ENCODE measurements around the gene DCC. TPM values are rescaled to one million over a fixed set of nuclear protein-coding genes. Genes with fewer than 3 reads are reported as not detected.

The DCC gene
- total and polyA plus RNA-seq, 9 of the 15 experiments (the other 6 are each of a cell fraction or from before 2014, with no cell fraction given) = not detected

DNA sequence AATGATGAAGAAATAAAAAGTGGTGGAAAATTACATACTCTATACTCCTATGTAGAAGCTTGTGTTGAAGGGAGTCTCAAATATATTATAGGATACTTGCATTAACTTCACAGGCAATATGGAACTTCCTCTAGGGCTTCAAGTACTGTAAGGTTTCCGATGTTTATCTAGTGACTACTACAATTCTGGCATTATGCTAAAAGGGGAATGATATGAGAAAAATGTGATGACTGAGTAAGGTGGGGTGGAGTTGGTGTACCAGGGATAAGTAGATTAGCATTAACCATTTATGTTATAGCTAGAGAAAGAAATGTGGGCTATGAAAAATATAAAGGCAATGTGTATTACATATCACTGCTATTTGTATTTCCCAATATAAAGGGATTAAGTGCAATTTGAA, 229.5 kb downstream of the DCC start:
- TF ChIP-seq RBBP5 (IDR thresholded peaks at IDR 0.05; ENCODE audit: borderline replicate concordance, insufficient read depth, low read length, poor library complexity, severe bottlenecking) (no peak), ESRRB (CRISPR knock-in tag; IDR thresholded peaks at IDR 0.05; ENCODE audit: borderline replicate concordance) (no peak), ETV5 (CRISPR knock-in tag; IDR thresholded peaks at IDR 0.05; ENCODE audit: low read depth) (no peak), KLF10 (CRISPR knock-in tag; IDR thresholded peaks at IDR 0.05) (no peak), POLR2A (conservative IDR thresholded peaks at IDR 0.05) (no peak), KLF1 (tag; IDR thresholded peaks at IDR 0.05) (no peak), TCF3 (CRISPR knock-in tag; IDR thresholded peaks at IDR 0.05) (no peak), ILK (tag; IDR thresholded peaks at IDR 0.05; ENCODE audit: borderline replicate concordance, low read depth) (no peak)
- no peaks in the 10 kb centered on the region for H3K36me3 ChIP-seq (ENCODE audit: control insufficient read depth, insufficient read depth, low read length)
- H3K27ac ChIP-seq (ENCODE audit: extremely low read depth, low read depth, low read length) = no peak overlapping the region
- WGBS (ENCODE audit: insufficient coverage, low coverage, missing lambda C conversion rate) = 0% methylated on average over 1 of the region's 1 CpG
- no peaks in the 10 kb centered on the region for H3K9me1 ChIP-seq (ENCODE audit: control insufficient read depth, insufficient read depth, low read length)
- in situ Hi-C loops (cut with MboI) = no loop called here
- BruUV-seq (replicated peaks) = no TSS peak
- no peaks in the 10 kb centered on the region for H3K79me2 ChIP-seq (ENCODE audit: control insufficient read depth, insufficient read depth, low read length)
- no peak overlapping the region for H2AFZ ChIP-seq (ENCODE audit: low read depth, low read length)
- H3K27me3 ChIP-seq (ENCODE audit: control insufficient read depth in 2 of 2, insufficient read depth in 2 of 2, low read length in 2 of 2) = no peaks in the 10 kb centered on the region
- intact Hi-C loops (cut with micrococcal nuclease) = no loop called here
- H3K4me1 ChIP-seq (replicated peaks in 1 of 2; ENCODE audit: control insufficient read depth in 2 of 2, insufficient read depth in 2 of 2, low read length in 2 of 2) = no peaks in the 10 kb centered on the region
- no peak for DNase-seq (ENCODE audit: extremely low read depth in 1 of 4, low spot score in 3 of 4)
- CTCF ChIA-PET (ENCODE audit: low intra/inter-chr PET ratio) = no interaction called here
- no peaks in the 10 kb centered on the region for H3K9me3 ChIP-seq (replicated peaks; ENCODE audit: control insufficient read depth, insufficient read depth, low read depth, low read length)
- no peaks in the 10 kb centered on the region for H4K20me1 ChIP-seq (replicated peaks; ENCODE audit: control insufficient read depth, insufficient read depth, low read length)
- no peak overlapping the region for H3K4me3 ChIP-seq
- ATAC-seq = no peak
- POLR2A ChIA-PET = no interaction called here
- no peak for FAIRE-seq
- no peak overlapping the region for H3K4me2 ChIP-seq (ENCODE audit: insufficient read depth, low read length)
- H3K9ac ChIP-seq (ENCODE audit: insufficient read depth in 1 of 2, low read depth in 2 of 2, low read length in 2 of 2) = no peak overlapping the region

DNA sequence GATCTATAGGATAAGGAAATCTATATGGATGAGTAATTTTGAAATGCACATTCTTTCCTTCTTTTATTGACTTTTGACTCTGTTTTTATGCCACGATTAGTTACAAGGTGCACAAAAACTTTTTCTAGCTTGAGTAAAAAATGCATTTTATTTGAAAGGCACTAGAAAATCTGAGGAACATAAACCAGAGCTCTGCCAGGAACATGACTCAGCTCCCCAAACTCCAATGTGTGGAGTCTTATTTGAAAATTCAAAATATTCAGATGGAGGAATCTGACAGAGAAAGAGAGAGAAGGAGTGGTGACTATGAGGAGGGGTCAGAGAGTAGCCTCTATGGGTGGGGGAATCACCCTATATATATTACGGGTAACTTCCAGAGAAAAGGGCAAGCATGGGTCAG, 231.0 kb downstream of the DCC start:
- H3K9me1 ChIP-seq (ENCODE audit: control insufficient read depth, insufficient read depth, low read length) = no peaks in the 10 kb centered on the region
- in situ Hi-C loops (cut with MboI) (no loop called here), intact Hi-C loops (cut with micrococcal nuclease) (no loop called here)
- H3K27me3 ChIP-seq (ENCODE audit: control insufficient read depth in 2 of 2, insufficient read depth in 2 of 2, low read length in 2 of 2) = no peaks in the 10 kb centered on the region
- H3K79me2 ChIP-seq (ENCODE audit: control insufficient read depth, insufficient read depth, low read length) = no peaks in the 10 kb centered on the region
- no peak overlapping the region for H2AFZ ChIP-seq (ENCODE audit: low read depth, low read length)
- POLR2A ChIA-PET = no interaction called here
- no peak overlapping the region for H3K4me3 ChIP-seq
- H3K9ac ChIP-seq (ENCODE audit: insufficient read depth in 1 of 2, low read depth in 2 of 2, low read length in 2 of 2) = no peak overlapping the region
- no TSS peak for BruUV-seq (replicated peaks)
- no peak for DNase-seq (ENCODE audit: extremely low read depth in 1 of 4, low spot score in 3 of 4)
- no peak for FAIRE-seq
- no peaks in the 10 kb centered on the region for H3K9me3 ChIP-seq (replicated peaks; ENCODE audit: control insufficient read depth, insufficient read depth, low read depth, low read length)
- no peak overlapping the region for H3K27ac ChIP-seq (ENCODE audit: extremely low read depth, low read depth, low read length)
- H4K20me1 ChIP-seq (replicated peaks; ENCODE audit: control insufficient read depth, insufficient read depth, low read length) = no peaks in the 10 kb centered on the region
- CTCF ChIA-PET (ENCODE audit: low intra/inter-chr PET ratio) = no interaction called here
- no peaks in the 10 kb centered on the region for H3K36me3 ChIP-seq (ENCODE audit: control insufficient read depth, insufficient read depth, low read length)
- H3K4me2 ChIP-seq (ENCODE audit: insufficient read depth, low read length) = no peak overlapping the region
- ATAC-seq = no peak
- no peaks in the 10 kb centered on the region for H3K4me1 ChIP-seq (replicated peaks in 1 of 2; ENCODE audit: control insufficient read depth in 2 of 2, insufficient read depth in 2 of 2, low read length in 2 of 2)
- 0% methylated on average over 2 of the region's 2 CpGs for WGBS (ENCODE audit: insufficient coverage, low coverage, missing lambda C conversion rate)
- TF ChIP-seq, protein P1, sequence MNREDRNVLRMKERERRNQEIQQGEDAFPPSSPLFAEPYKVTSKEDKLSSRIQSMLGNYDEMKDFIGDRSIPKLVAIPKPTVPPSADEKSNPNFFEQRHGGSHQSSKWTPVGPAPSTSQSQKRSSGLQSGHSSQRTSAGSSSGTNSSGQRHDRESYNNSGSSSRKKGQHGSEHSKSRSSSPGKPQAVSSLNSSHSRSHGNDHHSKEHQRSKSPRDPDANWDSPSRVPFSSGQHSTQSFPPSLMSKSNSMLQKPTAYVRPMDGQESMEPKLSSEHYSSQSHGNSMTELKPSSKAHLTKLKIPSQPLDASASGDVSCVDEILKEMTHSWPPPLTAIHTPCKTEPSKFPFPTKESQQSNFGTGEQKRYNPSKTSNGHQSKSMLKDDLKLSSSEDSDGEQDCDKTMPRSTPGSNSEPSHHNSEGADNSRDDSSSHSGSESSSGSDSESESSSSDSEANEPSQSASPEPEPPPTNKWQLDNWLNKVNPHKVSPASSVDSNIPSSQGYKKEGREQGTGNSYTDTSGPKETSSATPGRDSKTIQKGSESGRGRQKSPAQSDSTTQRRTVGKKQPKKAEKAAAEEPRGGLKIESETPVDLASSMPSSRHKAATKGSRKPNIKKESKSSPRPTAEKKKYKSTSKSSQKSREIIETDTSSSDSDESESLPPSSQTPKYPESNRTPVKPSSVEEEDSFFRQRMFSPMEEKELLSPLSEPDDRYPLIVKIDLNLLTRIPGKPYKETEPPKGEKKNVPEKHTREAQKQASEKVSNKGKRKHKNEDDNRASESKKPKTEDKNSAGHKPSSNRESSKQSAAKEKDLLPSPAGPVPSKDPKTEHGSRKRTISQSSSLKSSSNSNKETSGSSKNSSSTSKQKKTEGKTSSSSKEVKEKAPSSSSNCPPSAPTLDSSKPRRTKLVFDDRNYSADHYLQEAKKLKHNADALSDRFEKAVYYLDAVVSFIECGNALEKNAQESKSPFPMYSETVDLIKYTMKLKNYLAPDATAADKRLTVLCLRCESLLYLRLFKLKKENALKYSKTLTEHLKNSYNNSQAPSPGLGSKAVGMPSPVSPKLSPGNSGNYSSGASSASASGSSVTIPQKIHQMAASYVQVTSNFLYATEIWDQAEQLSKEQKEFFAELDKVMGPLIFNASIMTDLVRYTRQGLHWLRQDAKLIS (CRISPR knock-in tag; IDR thresholded peaks at IDR 0.05) = no peak
- no peak for TF ChIP-seq ZNF347 (CRISPR knock-in tag; IDR thresholded peaks at IDR 0.05; ENCODE audit: low read depth)

Data from K562 (cell line).